Endothelial cell of coronary artery (primary cell): Measurements from ENCODE around the gene OR2A12. TPM values are rescaled to one million over a fixed set of nuclear protein-coding genes. Genes with fewer than 3 reads are reported as not detected.

Experiments used
- total RNA-seq: library from RNA; depleted of rRNA; stranded (reverse); fragments of >200 nt; gene quantifications from 2 replicates; pipeline ENCODE4 v1.2.3, GENCODE V29; 2014

The OR2A12 gene, protein sequence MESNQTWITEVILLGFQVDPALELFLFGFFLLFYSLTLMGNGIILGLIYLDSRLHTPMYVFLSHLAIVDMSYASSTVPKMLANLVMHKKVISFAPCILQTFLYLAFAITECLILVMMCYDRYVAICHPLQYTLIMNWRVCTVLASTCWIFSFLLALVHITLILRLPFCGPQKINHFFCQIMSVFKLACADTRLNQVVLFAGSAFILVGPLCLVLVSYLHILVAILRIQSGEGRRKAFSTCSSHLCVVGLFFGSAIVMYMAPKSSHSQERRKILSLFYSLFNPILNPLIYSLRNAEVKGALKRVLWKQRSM
- total RNA-seq: not detected in 2 replicates

DNA sequence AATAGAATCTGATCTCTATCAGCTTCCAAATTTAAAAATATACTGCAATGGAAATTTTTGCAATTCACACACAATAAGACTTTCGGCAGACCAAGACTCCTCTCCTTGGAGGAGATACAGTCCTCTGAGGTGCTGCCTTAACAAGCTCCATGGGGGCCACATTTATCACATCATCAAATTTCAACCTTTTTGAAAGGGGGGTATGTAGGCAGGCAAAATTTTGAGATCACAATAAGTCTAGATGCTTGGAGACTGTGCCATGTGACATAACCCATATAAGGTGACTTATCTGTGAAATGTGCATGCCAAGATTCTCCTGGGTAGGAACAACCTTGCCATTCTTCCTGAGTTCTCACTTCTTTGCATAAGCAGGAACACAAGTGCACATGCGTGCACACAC is at the start of gene OR2A12:
OR2A12 (plus strand) TSS at position 301 of the 400 bp plus-strand sequence. CDS start 8,830 bp downstream, outside the sequence.

DNA sequence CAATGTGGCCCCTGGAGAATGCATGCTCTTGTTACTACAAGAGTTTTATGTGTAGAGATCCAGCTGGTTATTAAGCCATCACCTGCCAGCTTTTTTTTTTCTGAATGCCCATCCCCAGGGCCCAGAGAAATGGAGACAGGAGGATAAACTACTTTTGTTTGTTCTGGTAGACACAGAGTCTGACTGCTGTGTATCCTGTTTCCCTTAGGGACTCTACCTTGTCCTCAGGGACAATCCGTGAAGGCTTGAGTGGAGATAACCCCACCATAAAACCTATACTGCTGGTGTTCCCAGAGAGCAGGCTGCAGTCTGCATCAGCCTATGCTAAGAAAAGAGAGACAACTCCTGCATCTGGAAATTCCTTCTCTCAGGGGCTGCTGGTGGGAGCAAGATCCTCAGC is 37.4 kb upstream of the OR2A12 start, which contains the start of gene OR2A5:
OR2A5 (plus strand) TSS at position 301 of the 400 bp plus-strand sequence. CDS start 1,454 bp downstream, outside the sequence.

GRCh38 chr7:144069511-144069910 is 16.6 kb upstream of the OR2A12 start, which contains the start of gene OR2A25:
Gene OR2A25 (plus strand): TSS chr7:144069811. CDS start chr7:144074220, 4,409 bp downstream.

DNA sequence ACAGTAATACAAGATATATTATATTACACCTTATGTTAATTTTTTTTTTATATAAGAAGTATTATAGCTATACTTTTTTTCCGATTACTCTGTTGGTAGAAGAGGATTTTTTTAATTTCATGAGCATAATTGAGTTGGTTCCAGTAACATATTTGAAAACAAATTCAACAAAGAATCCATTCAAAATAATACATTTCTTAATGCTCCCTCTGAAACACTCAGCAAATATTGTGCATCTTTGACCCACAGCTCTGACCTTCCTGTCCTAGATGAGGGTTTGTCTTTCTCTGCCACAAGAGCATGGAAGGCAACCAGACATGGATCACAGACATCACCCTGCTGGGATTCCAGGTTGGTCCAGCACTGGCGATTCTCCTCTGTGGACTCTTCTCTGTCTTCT is 23.2 kb downstream of the OR2A12 start, which contains the start of gene OR2A2:
OR2A2 (plus strand) TSS at position 301 of the 400 bp plus-strand sequence; CDS start at position 301, 0 bp downstream.

GRCh38 chr7:144122876-144123275 is 36.8 kb downstream of the OR2A12 start, which contains the start of gene OR2A14:
Gene OR2A14 (plus strand): TSS chr7:144123176. CDS start chr7:144129113, 5,937 bp downstream.

Other genes with a start within 250 kb of the OR2A12 start
- gene TCAF1, start 184.1 kb upstream of the OR2A12 start, total RNA-seq: 20.4 and 48.8 TPM in 2 replicates
- not detected in 2 replicates for gene OR2F2, start 151.0 kb upstream of the OR2A12 start, total RNA-seq
- not detected in 2 replicates for gene OR2F1, start 131.4 kb upstream of the OR2A12 start, total RNA-seq
- gene OR6B1, start 86.0 kb upstream of the OR2A12 start, total RNA-seq: 0.09 TPM in 1 of 2 replicates, not detected in the other
- not detected in 2 replicates for gene OR2A5, start 37.3 kb upstream of the OR2A12 start, total RNA-seq
- gene OR2A25, start 16.5 kb upstream of the OR2A12 start, total RNA-seq: not detected in 2 replicates
- gene OR2A2, start 23.3 kb downstream of the OR2A12 start, total RNA-seq: not detected in 2 replicates
- not detected in 2 replicates for gene OR2A14, start 36.9 kb downstream of the OR2A12 start, total RNA-seq
- 0.18 and 0.56 TPM in 2 replicates for gene CTAGE4, start 97.2 kb downstream of the OR2A12 start, total RNA-seq
- gene ARHGEF35, start 109.6 kb downstream of the OR2A12 start, total RNA-seq: 0.18 and 0.56 TPM in 2 replicates
- 0.09 TPM in 1 of 2 replicates, not detected in the other for gene OR2A42, start 153.3 kb downstream of the OR2A12 start, total RNA-seq
- under 0.01 and 0.09 TPM in 2 replicates for gene OR2A7, start 178.5 kb downstream of the OR2A12 start, total RNA-seq
- gene CTAGE8, start 183.0 kb downstream of the OR2A12 start, total RNA-seq: not detected in 2 replicates
- under 0.01 TPM in 1 of 2 replicates, not detected in the other for gene OR2A1, start 226.1 kb downstream of the OR2A12 start, total RNA-seq